Measurements from ENCODE around the gene IFITM1. TPM values are rescaled to one million over a fixed set of nuclear protein-coding genes. Genes with fewer than 3 reads are reported as not detected.

Gene IFITM1
- total RNA-seq, 4 donors from 2014 or later, result 29.9 to 138 (median 112) TPM

DNA sequence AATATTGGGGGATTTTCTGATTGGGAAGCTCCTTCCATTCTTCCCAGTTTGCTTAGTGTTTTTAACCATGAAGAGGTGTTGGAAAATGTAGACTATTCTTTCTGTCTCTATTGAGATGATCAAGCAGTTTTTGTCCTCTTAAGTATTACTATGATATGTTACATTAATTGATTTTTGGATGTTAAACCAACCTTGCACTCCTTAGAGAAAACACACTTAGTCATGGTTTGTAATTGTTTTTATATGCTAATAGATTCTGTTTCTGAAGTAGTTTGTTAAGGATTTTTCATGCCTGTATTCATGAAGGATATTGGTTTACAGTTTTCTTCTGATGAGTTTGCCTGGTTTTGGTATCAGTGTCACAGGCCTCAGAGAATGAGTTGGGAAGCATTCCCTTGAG is 37.6 kb upstream of the IFITM1 start:
- Histone ChIP-seq H3K36me3 (no peaks in the 10 kb centered on the region), H3K4me3 (no peak overlapping the region), H3K27me3 (peaks cover 59% of the 10 kb centered on the region), H3K27ac (no peak overlapping the region), H3K4me1 (peaks cover 0 to 27% (median 17%) of the 10 kb centered on the region in 3 donors), H3K9me3 (no peaks in the 10 kb centered on the region)
- ATAC-seq, result no peak
- no peak for TF ChIP-seq POLR2A (IDR thresholded peaks at IDR 0.05)
- no peak for TF ChIP-seq EP300 (IDR thresholded peaks at IDR 0.05)
- no peak for TF ChIP-seq CTCF (IDR thresholded peaks at IDR 0.05)
- TF ChIP-seq POLR2AphosphoS5 (IDR thresholded peaks at IDR 0.05), result no peak

GRCh38 chr11:278001-278951 is 35.6 kb upstream of the IFITM1 start, which contains the start of gene NLRP6:
TSS of gene NLRP6 (plus strand) at chr11:278407. CDS start at chr11:278570, 163 bp downstream.
- Histone ChIP-seq H3K4me3 (peak within 1 kb of the TSS in 1 of 2 donors; percentile 36), H3K9me3 (no peaks in the 10 kb centered on the region), H3K4me1 (peaks cover 0 to 32% (median 17%) of the 10 kb centered on the region in 3 donors), H3K27ac (no peak within 1 kb of the TSS), H3K36me3 (no peaks in the 10 kb centered on the region), H3K27me3 (peaks cover 62% of the 10 kb centered on the region)
- TF ChIP-seq CTCF (IDR thresholded peaks at IDR 0.05) (no peak), EP300 (IDR thresholded peaks at IDR 0.05) (no peak), POLR2A (IDR thresholded peaks at IDR 0.05) (no peak), POLR2AphosphoS5 (IDR thresholded peaks at IDR 0.05) (no peak)
- no peak for ATAC-seq
- WGBS, 2 donors (ENCODE audit: low coverage in 1 of 2), result 61 to 85% methylated on average over 8 to 11 of the region's 21 CpGs

GRCh38 chr11:279040-279965 is 34.5 kb upstream of the IFITM1 start:
- Histone ChIP-seq H3K9me3 (no peaks in the 10 kb centered on the region), H3K4me3 (peak overlapping the region in 1 of 2 donors; percentile 36), H3K27ac (no peak overlapping the region), H3K27me3 (peaks cover 73% of the 10 kb centered on the region), H3K36me3 (no peaks in the 10 kb centered on the region), H3K4me1 (peaks cover 0 to 32% (median 17%) of the 10 kb centered on the region in 3 donors)
- no CpG with 5 or more reads among the region's 97 CpGs for WGBS, 2 donors (ENCODE audit: low coverage in 1 of 2)
- TF ChIP-seq EP300 (IDR thresholded peaks at IDR 0.05) (no peak), POLR2AphosphoS5 (IDR thresholded peaks at IDR 0.05) (no peak), POLR2A (IDR thresholded peaks at IDR 0.05) (no peak), CTCF (IDR thresholded peaks at IDR 0.05) (no peak)
- no peak for ATAC-seq

DNA sequence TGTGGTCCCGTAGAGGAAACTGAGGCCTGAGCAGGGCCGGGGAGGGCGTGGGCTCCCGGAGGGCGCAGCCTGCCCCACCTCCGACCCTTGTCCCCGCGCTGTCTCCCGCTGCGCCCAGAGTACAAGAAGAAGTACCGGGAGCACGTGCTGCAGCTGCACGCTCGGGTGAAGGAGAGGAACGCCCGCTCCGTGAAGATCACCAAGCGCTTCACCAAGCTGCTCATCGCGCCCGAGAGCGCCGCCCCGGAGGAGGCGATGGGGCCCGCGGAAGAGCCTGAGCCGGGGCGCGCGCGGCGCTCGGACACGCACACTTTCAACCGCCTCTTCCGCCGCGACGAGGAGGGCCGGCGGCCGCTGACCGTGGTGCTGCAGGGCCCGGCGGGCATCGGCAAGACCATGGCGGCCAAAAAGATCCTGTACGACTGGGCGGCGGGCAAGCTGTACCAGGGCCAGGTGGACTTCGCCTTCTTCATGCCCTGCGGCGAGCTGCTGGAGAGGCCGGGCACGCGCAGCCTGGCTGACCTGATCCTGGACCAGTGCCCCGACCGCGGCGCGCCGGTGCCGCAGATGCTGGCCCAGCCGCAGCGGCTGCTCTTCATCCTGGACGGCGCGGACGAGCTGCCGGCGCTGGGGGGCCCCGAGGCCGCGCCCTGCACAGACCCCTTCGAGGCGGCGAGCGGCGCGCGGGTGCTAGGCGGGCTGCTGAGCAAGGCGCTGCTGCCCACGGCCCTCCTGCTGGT is 33.7 kb upstream of the IFITM1 start:
- H3K27ac ChIP-seq, result no peak overlapping the region
- H3K27me3 ChIP-seq, result peaks cover 81% of the 10 kb centered on the region
- peak; percentile 29 for ATAC-seq
- peaks cover 0 to 32% (median 17%) of the 10 kb centered on the region in 3 donors for H3K4me1 ChIP-seq
- peak overlapping the region in 1 of 2 donors; percentile 36 for H3K4me3 ChIP-seq
- no peak for TF ChIP-seq CTCF (IDR thresholded peaks at IDR 0.05)
- H3K9me3 ChIP-seq, result no peaks in the 10 kb centered on the region
- no peaks in the 10 kb centered on the region for H3K36me3 ChIP-seq
- WGBS, 2 donors (ENCODE audit: low coverage in 1 of 2), result no CpG with 5 or more reads among the region's 85 CpGs
